ENCODE data around the gene PRICKLE4.

DNA sequence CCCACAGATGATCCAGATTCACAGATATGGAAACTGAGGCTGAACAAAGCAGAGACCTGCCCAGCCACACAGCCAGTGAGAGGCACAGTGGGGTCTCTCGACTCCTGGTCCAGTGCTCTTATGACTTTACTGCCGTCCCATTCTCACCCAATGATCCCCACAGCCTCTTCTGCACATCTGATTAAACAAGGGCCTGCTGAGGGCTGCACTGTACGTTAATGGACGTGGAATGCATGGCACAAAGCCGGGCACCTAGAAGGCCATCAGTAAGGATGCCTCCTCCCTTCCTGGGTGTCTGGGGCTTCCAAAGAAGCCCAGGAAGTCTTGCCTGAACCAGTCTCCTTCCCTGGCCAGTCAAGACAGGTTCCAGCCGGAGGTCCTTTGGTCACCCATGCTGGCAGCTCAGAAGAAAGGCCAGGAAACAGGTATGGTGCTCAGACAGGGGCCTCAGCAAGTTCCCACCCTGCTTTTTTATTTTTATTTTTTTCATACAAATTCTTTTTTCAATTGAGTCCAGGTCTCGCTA lies 49.0 kb upstream of the PRICKLE4 start:
- TF ChIP-seq, protein P1, sequence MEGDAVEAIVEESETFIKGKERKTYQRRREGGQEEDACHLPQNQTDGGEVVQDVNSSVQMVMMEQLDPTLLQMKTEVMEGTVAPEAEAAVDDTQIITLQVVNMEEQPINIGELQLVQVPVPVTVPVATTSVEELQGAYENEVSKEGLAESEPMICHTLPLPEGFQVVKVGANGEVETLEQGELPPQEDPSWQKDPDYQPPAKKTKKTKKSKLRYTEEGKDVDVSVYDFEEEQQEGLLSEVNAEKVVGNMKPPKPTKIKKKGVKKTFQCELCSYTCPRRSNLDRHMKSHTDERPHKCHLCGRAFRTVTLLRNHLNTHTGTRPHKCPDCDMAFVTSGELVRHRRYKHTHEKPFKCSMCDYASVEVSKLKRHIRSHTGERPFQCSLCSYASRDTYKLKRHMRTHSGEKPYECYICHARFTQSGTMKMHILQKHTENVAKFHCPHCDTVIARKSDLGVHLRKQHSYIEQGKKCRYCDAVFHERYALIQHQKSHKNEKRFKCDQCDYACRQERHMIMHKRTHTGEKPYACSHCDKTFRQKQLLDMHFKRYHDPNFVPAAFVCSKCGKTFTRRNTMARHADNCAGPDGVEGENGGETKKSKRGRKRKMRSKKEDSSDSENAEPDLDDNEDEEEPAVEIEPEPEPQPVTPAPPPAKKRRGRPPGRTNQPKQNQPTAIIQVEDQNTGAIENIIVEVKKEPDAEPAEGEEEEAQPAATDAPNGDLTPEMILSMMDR (IDR thresholded peaks at IDR 0.05; ENCODE audit: borderline replicate concordance, extremely low read depth, low read length, poor library complexity, severe bottlenecking) = no peak
- no peak for TF ChIP-seq EZH2 (IDR thresholded peaks at IDR 0.05; ENCODE audit: borderline replicate concordance, low read depth, low read length, severe bottlenecking)

Data from DND-41 (cell line).